HepG2 (cell line): Measurements from ENCODE around the gene FKBP5. TPM values are rescaled to one million over a fixed set of nuclear protein-coding genes. Genes with fewer than 3 reads are reported as not detected.

ENCODE experiments used
- ATAC-seq: fragments of 200-7000 bp; cut with Tn5 transposase; 3 replicates; pipeline ENCODE4 v1.9.1; 2020; ENCODE audit warnings: mild to moderate bottlenecking, moderate library complexity
- BruUV-seq: library from RNA; stranded (reverse); fragments of 400-500 nt; replicated peaks from 2 replicates; lab custom pipeline; 2021; lab: Mats Ljungman, UMichigan
- CTCF ChIA-PET: fragments of 300-600 bp; formaldehyde crosslinking; extraction: SDS; loops from one replicate; lab custom pipeline; 2021; ENCODE audit warnings: low total read pairs, inconsistent platforms, low intra/inter-chr PET ratio; lab: Yijun Ruan, JAX
- POLR2A ChIA-PET: fragments of 350-600 bp; sonication (Branson Sonifier 250); formaldehyde crosslinking; loops from one replicate; lab custom pipeline; 2020; ENCODE audit warnings: antibody characterized with exemption, inconsistent platforms; lab: Yijun Ruan, JAX
- DNase-seq: peaks from one replicate; pipeline ENCODE4 v3.0.0-alpha.2; 2015; ENCODE audit warnings: low spot score
- FAIRE-seq: peaks from 3 replicates; lab custom pipeline; 2011; peaks lifted over from hg19 to GRCh38; lab: Jason Lieb, UNC
- H2AFZ ChIP-seq: one replicate; pipeline ENCODE4 v1.6.1; 2011; ENCODE audit warnings: low read length, inconsistent platforms
- H3K27ac ChIP-seq: fragments of 300-600 bp; 3 replicates; pipeline ENCODE4 v1.8.0; 2011; ENCODE audit warnings: mixed run types, mild to moderate bottlenecking, mixed read lengths, low read length, inconsistent platforms; ENCODE audit not compliant: insufficient read depth; ENCODE audit errors: extremely low read length
- H3K27me3 ChIP-seq, 2 experiments: fragments of 200-600 bp in 1 of 2; 2 replicates in 1 of 2; 3 replicates in 1 of 2; pipeline versions ENCODE4 v1.6.0 to v1.8.0; 2011; ENCODE audit warnings: low read length in 2 of 2, mild to moderate bottlenecking in 2 of 2, moderate library complexity in 2 of 2, inconsistent platforms in 1 of 2; ENCODE audit not compliant: insufficient read depth in 2 of 2, control insufficient read depth in 1 of 2
- H3K36me3 ChIP-seq, 2 experiments: fragments of 200-600 bp in 1 of 2; replicated peaks in 1 of 2; 2 replicates in 1 of 2; 3 replicates in 1 of 2; pipeline versions ENCODE4 v1.5.1 to v1.8.0; 2011; ENCODE audit warnings: low read length in 2 of 2, inconsistent platforms in 1 of 2; ENCODE audit not compliant: insufficient read depth in 2 of 2, control insufficient read depth in 1 of 2
- H3K4me1 ChIP-seq: 2 replicates; pipeline ENCODE4 v1.5.1; 2012; ENCODE audit warnings: low read length, inconsistent platforms; ENCODE audit not compliant: insufficient read depth
- H3K4me2 ChIP-seq: 2 replicates; pipeline ENCODE4 v1.6.0; 2011; ENCODE audit warnings: low read depth, low read length, inconsistent platforms
- H3K4me3 ChIP-seq, 3 experiments: fragments of 200-600 bp in 1 of 3; sonication (generic), shearing (Covaris generic) in 1 of 3; replicated peaks in 1 of 3; 2 replicates each; pipeline ENCODE4 v1.5.1; 2011 to 2016; ENCODE audit warnings: low read length in 3 of 3, inconsistent platforms in 2 of 3, low read depth in 2 of 3, mild to moderate bottlenecking in 2 of 3, control low read depth in 1 of 3, mixed read lengths in 1 of 3; ENCODE audit not compliant: insufficient read depth in 1 of 3
- H3K79me2 ChIP-seq: one replicate; pipeline ENCODE4 v1.6.1; 2011; ENCODE audit warnings: low read length, inconsistent platforms; ENCODE audit not compliant: insufficient read depth
- H3K9ac ChIP-seq: 2 replicates; pipeline ENCODE4 v1.6.0; 2011; ENCODE audit warnings: mild to moderate bottlenecking, low read depth, low read length, inconsistent platforms; ENCODE audit not compliant: insufficient read depth
- H3K9me3 ChIP-seq: 2 replicates; pipeline ENCODE4 v1.5.1; 2012; ENCODE audit warnings: mild to moderate bottlenecking, low read length
- H4K20me1 ChIP-seq: 2 replicates; pipeline ENCODE4 v1.6.0; 2011; ENCODE audit warnings: inconsistent platforms, mild to moderate bottlenecking, low read length, moderate library complexity; ENCODE audit not compliant: insufficient read depth
- FOXP4 ChIP-seq: sonication (generic); formaldehyde crosslinking; IDR thresholded peaks from 2 replicates; pipeline ENCODE4 v1.4.0; 2020; ENCODE audit warnings: missing genetic modification reagents
- HNRNPK ChIP-seq: fragments of 200-400 bp; formaldehyde crosslinking; IDR thresholded peaks from 2 replicates; pipeline ENCODE4 v1.6.1; 2018; ENCODE audit warnings: low read length, low read depth, moderate library complexity, mild to moderate bottlenecking; ENCODE audit not compliant: poor library complexity, severe bottlenecking
- RARA ChIP-seq: IDR thresholded peaks from 2 replicates; pipeline ENCODE4 v1.6.1; 2016; ENCODE audit warnings: missing genetic modification reagents, missing compliant biosample characterization
- ZNF703 ChIP-seq: sonication (generic); formaldehyde crosslinking; IDR thresholded peaks from 2 replicates; pipeline ENCODE4 v1.5.1; 2020; ENCODE audit warnings: missing genetic modification reagents, mild to moderate bottlenecking, moderate library complexity, borderline replicate concordance
- WGBS: methylation state at CpG from one replicate; pipeline ENCODE4 v1.1.6; 2017; ENCODE audit warnings: low lambda C conversion rate; 5-methylcytosine and 5-hydroxymethylcytosine counted together
- in situ Hi-C: cut with HindIII; loops from 2 replicates; pipeline ENCODE4 v1.10.0; 2017; ENCODE audit warnings: low pct_unique_long_range_greater_than_20kb; ENCODE audit not compliant: extremely low pct_ligation_motif_present
- intact Hi-C: fragments of 100-400 bp; cut with micrococcal nuclease; formaldehyde crosslinking; loops from one replicate; pipeline ENCODE4 v1.10.0; 2022; ENCODE audit not compliant: unreplicated experiment
- polyA plus RNA-seq, 8 experiments: library from polyadenylated mRNA; depleted of rRNA in 3 of 8; stranded (reverse) in 7 of 8; unstranded in 1 of 8; fragments of >200 nt; fragmentation: Illumina TruSeq in 4 of 8; extraction: Trizol in 4 of 8; gene quantifications; 2 replicates each; pipeline versions ENCODE4 v1.2.1 to v1.2.3, GENCODE V29; 2011 to 2016; ENCODE audit warnings: low read depth in 4 of 8, missing spikeins in 1 of 8, mixed read lengths in 1 of 8; ENCODE audit not compliant: insufficient read depth in 1 of 8
- total RNA-seq, 5 experiments: library from RNA; depleted of rRNA; stranded (reverse); fragments of >200 nt; fragmentation: Illumina TruSeq; extraction: Trizol; gene quantifications; 2 replicates each; pipeline ENCODE4 v1.2.3, GENCODE V29; 2016; ENCODE audit warnings: low read depth in 1 of 5
- TF ChIP-seq, protein P1 (sequence below): sonication (generic); formaldehyde crosslinking; IDR thresholded peaks from 2 replicates; pipeline ENCODE4 v1.9.0; 2022; ENCODE audit warnings: low read depth, missing genetic modification reagents

FKBP5 gene
- total and polyA plus RNA-seq, 2 of the 13 experiments (the other 11 are each of a cell fraction or from before 2014, with no cell fraction given), result 8.0 to 17.4 TPM

GRCh38 chr6:35547676-35548075 is 141.0 kb downstream of the FKBP5 start (continued):
- TF ChIP-seq, protein P1, sequence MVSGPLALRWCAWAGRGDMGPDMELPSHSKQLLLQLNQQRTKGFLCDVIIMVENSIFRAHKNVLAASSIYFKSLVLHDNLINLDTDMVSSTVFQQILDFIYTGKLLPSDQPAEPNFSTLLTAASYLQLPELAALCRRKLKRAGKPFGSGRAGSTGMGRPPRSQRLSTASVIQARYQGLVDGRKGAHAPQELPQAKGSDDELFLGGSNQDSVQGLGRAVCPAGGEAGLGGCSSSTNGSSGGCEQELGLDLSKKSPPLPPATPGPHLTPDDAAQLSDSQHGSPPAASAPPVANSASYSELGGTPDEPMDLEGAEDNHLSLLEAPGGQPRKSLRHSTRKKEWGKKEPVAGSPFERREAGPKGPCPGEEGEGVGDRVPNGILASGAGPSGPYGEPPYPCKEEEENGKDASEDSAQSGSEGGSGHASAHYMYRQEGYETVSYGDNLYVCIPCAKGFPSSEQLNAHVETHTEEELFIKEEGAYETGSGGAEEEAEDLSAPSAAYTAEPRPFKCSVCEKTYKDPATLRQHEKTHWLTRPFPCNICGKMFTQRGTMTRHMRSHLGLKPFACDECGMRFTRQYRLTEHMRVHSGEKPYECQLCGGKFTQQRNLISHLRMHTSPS (CRISPR knock-in tag), result no peak
- no peak for TF ChIP-seq RARA
- no peak for TF ChIP-seq ZNF703

DNA sequence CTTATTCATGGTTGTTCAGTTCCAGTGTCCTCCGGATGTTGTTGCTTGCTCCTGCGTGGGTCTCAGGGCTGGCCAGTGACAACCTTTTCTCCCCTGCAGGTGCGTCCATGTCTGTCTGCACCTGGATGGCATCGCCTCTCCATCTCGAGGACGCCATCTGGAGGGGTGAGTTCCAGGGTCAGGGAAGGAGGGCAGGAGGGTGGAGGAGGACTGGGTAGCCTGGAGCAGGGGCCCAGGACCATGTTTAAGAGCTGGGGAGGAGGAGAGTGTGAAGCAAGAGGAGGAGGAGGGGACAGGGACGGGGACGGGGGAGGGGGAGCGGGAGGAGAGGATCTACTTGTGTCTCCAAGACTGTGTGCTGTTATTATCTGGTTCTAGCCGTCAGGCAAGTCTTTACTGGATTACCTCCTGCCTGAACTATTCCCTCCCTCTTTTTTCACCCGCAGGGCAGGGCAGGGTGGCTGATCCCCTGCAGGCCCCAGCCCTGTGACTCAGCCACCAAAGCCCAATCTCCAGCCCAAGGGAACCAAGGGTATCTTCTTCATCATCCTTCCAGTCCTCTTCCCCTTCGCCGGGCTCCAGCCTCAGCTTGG is 143.8 kb downstream of the FKBP5 start:
- Histone ChIP-seq H4K20me1 (no peaks in the 10 kb centered on the region), H3K27me3 (peaks cover 0 to 21% of the 10 kb centered on the region in 2 experiments), H2AFZ (no peak overlapping the region), H3K9ac (no peak overlapping the region), H3K36me3 (no peaks in the 10 kb centered on the region), H3K4me1 (peaks cover 7% of the 10 kb centered on the region; the same call in 1 of the 2 replicates), H3K27ac (no peak overlapping the region), H3K4me2 (no peak overlapping the region), H3K79me2 (no peaks in the 10 kb centered on the region), H3K4me3 (no peak overlapping the region), H3K9me3 (0 out of 2 replicates have a peak, but pooled peaks cover under 1% of the 10 kb centered on the region)
- POLR2A ChIA-PET, result no interaction called here
- no peak for FAIRE-seq
- 20% methylated on average over 13 of the region's 13 CpGs for WGBS
- TF ChIP-seq FOXP4 (CRISPR knock-in tag), result no peak
- peak; percentile 14 for TF ChIP-seq HNRNPK
- intact Hi-C loops, result no loop called here
- in situ Hi-C loops, result no loop called here
- peak; percentile 29; the same call in 2 of the 3 replicates for ATAC-seq
- CTCF ChIA-PET, result no interaction called here
- DNase-seq, result no peak
- BruUV-seq, result no TSS peak
